ENCODE measurements around the gene GARIN5B. TPM values are rescaled to one million over a fixed set of nuclear protein-coding genes. Genes with fewer than 3 reads are reported as not detected.

GARIN5B gene
- polyA plus RNA-seq, 1 donor from 2014 or later = not detected

GRCh38 chr19:55382522-55383054 lies 19.5 kb upstream of the GARIN5B start:
- H3F3A ChIP-seq (ENCODE audit: insufficient read depth, low read length, poor library complexity, severe bottlenecking) = no peaks in the 10 kb centered on the region
- H3K27ac ChIP-seq (ENCODE audit: low read length) = no peak overlapping the region
- no peak overlapping the region for H2AFZ ChIP-seq (ENCODE audit: low read depth, low read length)
- no peak overlapping the region for H3K4me3 ChIP-seq (ENCODE audit: low read length)
- no peak overlapping the region for H3K4me2 ChIP-seq (ENCODE audit: low read length)
- peaks cover 12% of the 10 kb centered on the region for H4K20me1 ChIP-seq (ENCODE audit: insufficient read depth)
- peaks cover 17% of the 10 kb centered on the region for H3K79me2 ChIP-seq (replicated peaks; ENCODE audit: insufficient read depth, low read length)
- H3K9ac ChIP-seq (ENCODE audit: low read length) = no peak overlapping the region
- no peaks in the 10 kb centered on the region for H3K9me3 ChIP-seq (ENCODE audit: low read length)
- H3K9me2 ChIP-seq (ENCODE audit: insufficient read depth, low read length) = no peaks in the 10 kb centered on the region
- H3K36me3 ChIP-seq (ENCODE audit: insufficient read depth, low read length) = no peaks in the 10 kb centered on the region
- no peak for TF ChIP-seq CTCF (IDR thresholded peaks at IDR 0.05; ENCODE audit: poor library complexity, severe bottlenecking)
- no peak for TF ChIP-seq EZH2 (IDR thresholded peaks at IDR 0.05; ENCODE audit: borderline replicate concordance, insufficient read depth, low read length, poor library complexity, severe bottlenecking)
- no peak for TF ChIP-seq SMC3 (conservative IDR thresholded peaks at IDR 0.05; ENCODE audit: poor library complexity)
- no peak for TF ChIP-seq RAD21 (conservative IDR thresholded peaks at IDR 0.05)
- TF ChIP-seq EP300 (conservative IDR thresholded peaks at IDR 0.05; ENCODE audit: poor library complexity, severe bottlenecking) = no peak
- no peak for TF ChIP-seq MXI1 (conservative IDR thresholded peaks at IDR 0.05; ENCODE audit: poor library complexity, severe bottlenecking)
- no peak for TF ChIP-seq REST (IDR thresholded peaks at IDR 0.05; ENCODE audit: borderline replicate concordance)
- TF ChIP-seq TAF1 (IDR thresholded peaks at IDR 0.05; ENCODE audit: low read depth) = no peak
- no peak for TF ChIP-seq POLR2AphosphoS5 (IDR thresholded peaks at IDR 0.05)
- H3K27me3 ChIP-seq (ENCODE audit: insufficient read depth, low read depth, low read length) = peaks cover 3% of the 10 kb centered on the region

- Histone ChIP-seq H3K27ac (ENCODE audit: low read length) (no peak overlapping the region), H3K27me3 (ENCODE audit: insufficient read depth, low read depth, low read length) (peaks cover 3% of the 10 kb centered on the region), H3K9me2 (ENCODE audit: insufficient read depth, low read length) (no peaks in the 10 kb centered on the region), H4K20me1 (ENCODE audit: insufficient read depth) (peaks cover 7% of the 10 kb centered on the region), H3K9ac (ENCODE audit: low read length) (no peak overlapping the region), H3K4me2 (ENCODE audit: low read length) (no peak overlapping the region), H3K9me3 (ENCODE audit: low read length) (no peaks in the 10 kb centered on the region), H2AFZ (ENCODE audit: low read depth, low read length) (no peak overlapping the region), H3F3A (ENCODE audit: insufficient read depth, low read length, poor library complexity, severe bottlenecking) (no peaks in the 10 kb centered on the region), H3K4me3 (ENCODE audit: low read length) (no peak overlapping the region), H3K36me3 (ENCODE audit: insufficient read depth, low read length) (no peaks in the 10 kb centered on the region), H3K79me2 (replicated peaks; ENCODE audit: insufficient read depth, low read length) (peaks cover 11% of the 10 kb centered on the region)
- TF ChIP-seq CTCF (IDR thresholded peaks at IDR 0.05; ENCODE audit: poor library complexity, severe bottlenecking) = no peak
- TF ChIP-seq MXI1 (conservative IDR thresholded peaks at IDR 0.05; ENCODE audit: poor library complexity, severe bottlenecking) = no peak
- no peak for TF ChIP-seq SMC3 (conservative IDR thresholded peaks at IDR 0.05; ENCODE audit: poor library complexity)
- no peak for TF ChIP-seq RAD21 (conservative IDR thresholded peaks at IDR 0.05)
- TF ChIP-seq EP300 (conservative IDR thresholded peaks at IDR 0.05; ENCODE audit: poor library complexity, severe bottlenecking) = no peak
- no peak for TF ChIP-seq TAF1 (IDR thresholded peaks at IDR 0.05; ENCODE audit: low read depth)
- TF ChIP-seq REST (IDR thresholded peaks at IDR 0.05; ENCODE audit: borderline replicate concordance) = no peak
- TF ChIP-seq EZH2 (IDR thresholded peaks at IDR 0.05; ENCODE audit: borderline replicate concordance, insufficient read depth, low read length, poor library complexity, severe bottlenecking) = no peak
- TF ChIP-seq POLR2AphosphoS5 (IDR thresholded peaks at IDR 0.05) = no peak
Observed at GRCh38 chr19:55382013-55382412, 19.0 kb upstream of the GARIN5B start.
